Measurements from ENCODE around the gene ATP8A2. TPM values are rescaled to one million over a fixed set of nuclear protein-coding genes. Genes with fewer than 3 reads are reported as not detected.

The ATP8A2 gene
- total and polyA plus RNA-seq, 2 of the 8 experiments (the other 6 are each of a cell fraction or from before 2014, with no cell fraction given) = 2.4 to 8.3 TPM

GRCh38 chr13:25846222-25846984 lies 474.6 kb downstream of the ATP8A2 start:
- H4K91ac ChIP-seq (replicated peaks; ENCODE audit: insufficient read length, low read length) = no peak overlapping the region
- POLR2A ChIA-PET (ENCODE audit: partially characterized antibody) = no interaction called here
- no peak overlapping the region for H3K4me2 ChIP-seq (ENCODE audit: insufficient read depth in 1 of 2, low read depth in 2 of 2, low read length in 2 of 2)
- no peak for TF ChIP-seq CBX8 (IDR thresholded peaks at IDR 0.05; ENCODE audit: borderline replicate concordance, low read depth, low read length)
- no peak for TF ChIP-seq BRCA1 (IDR thresholded peaks at IDR 0.05; ENCODE audit: low read depth, low read length)
- TF ChIP-seq RXRA (IDR thresholded peaks at IDR 0.05; ENCODE audit: insufficient read depth, low read depth, low read length) = no peak
- no peak for TF ChIP-seq SP4 (IDR thresholded peaks at IDR 0.05; ENCODE audit: low read length)
- TF ChIP-seq KDM4A (IDR thresholded peaks at IDR 0.05; ENCODE audit: low read depth, low read length, severe bottlenecking) = no peak
- TF ChIP-seq, protein P1, sequence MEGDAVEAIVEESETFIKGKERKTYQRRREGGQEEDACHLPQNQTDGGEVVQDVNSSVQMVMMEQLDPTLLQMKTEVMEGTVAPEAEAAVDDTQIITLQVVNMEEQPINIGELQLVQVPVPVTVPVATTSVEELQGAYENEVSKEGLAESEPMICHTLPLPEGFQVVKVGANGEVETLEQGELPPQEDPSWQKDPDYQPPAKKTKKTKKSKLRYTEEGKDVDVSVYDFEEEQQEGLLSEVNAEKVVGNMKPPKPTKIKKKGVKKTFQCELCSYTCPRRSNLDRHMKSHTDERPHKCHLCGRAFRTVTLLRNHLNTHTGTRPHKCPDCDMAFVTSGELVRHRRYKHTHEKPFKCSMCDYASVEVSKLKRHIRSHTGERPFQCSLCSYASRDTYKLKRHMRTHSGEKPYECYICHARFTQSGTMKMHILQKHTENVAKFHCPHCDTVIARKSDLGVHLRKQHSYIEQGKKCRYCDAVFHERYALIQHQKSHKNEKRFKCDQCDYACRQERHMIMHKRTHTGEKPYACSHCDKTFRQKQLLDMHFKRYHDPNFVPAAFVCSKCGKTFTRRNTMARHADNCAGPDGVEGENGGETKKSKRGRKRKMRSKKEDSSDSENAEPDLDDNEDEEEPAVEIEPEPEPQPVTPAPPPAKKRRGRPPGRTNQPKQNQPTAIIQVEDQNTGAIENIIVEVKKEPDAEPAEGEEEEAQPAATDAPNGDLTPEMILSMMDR (IDR thresholded peaks at IDR 0.05; ENCODE audit: control extremely low read depth in 1 of 3, insufficient read depth in 1 of 3, low read depth in 1 of 3, low read length in 3 of 3) = no peak
- TF ChIP-seq BACH1 (IDR thresholded peaks at IDR 0.05; ENCODE audit: low read length) = no peak
- no peak for TF ChIP-seq TBP (IDR thresholded peaks at IDR 0.05; ENCODE audit: low read depth, low read length)
- TF ChIP-seq YY1 (IDR thresholded peaks at IDR 0.05; ENCODE audit: low read depth, low read length) = no peak
- no peak for TF ChIP-seq EGR1 (IDR thresholded peaks at IDR 0.05; ENCODE audit: borderline replicate concordance, low read depth, low read length)
- no peak for TF ChIP-seq JUND (IDR thresholded peaks at IDR 0.05; ENCODE audit: low read length)

More at GRCh38 chr13:25846222-25846984, 474.6 kb downstream of the ATP8A2 start:
- Histone ChIP-seq H2BK20ac (ENCODE audit: low read length) (no peak overlapping the region; the same call in 1 of the 2 replicates), H2AFZ (ENCODE audit: low read length) (no peak overlapping the region), H3K4me3 (ENCODE audit: extremely low read depth in 1 of 4, insufficient read depth in 2 of 4, low read depth in 3 of 4, low read length in 4 of 4) (no peak overlapping the region), H3K27ac (ENCODE audit: low read depth, low read length) (no peak overlapping the region), H2BK12ac (ENCODE audit: low read depth, low read length) (no peak overlapping the region), H4K8ac (ENCODE audit: extremely low read depth, insufficient read depth, low read length) (no peak overlapping the region), H3K4me1 (replicated peaks in 1 of 4; ENCODE audit: control insufficient read depth in 3 of 4, insufficient read depth in 4 of 4, low read length in 3 of 4) (peaks cover 7 to 18% (median 8%) of the 10 kb centered on the region in 4 experiments), H3K18ac (ENCODE audit: extremely low read depth, low read length) (no peak overlapping the region), H3K9me3 (ENCODE audit: insufficient read depth in 2 of 2, low read depth in 1 of 2, low read length in 1 of 2) (no peaks in the 10 kb centered on the region), H3K27me3 (replicated peaks in 1 of 4; ENCODE audit: control insufficient read depth in 3 of 4, extremely low read depth in 1 of 4, insufficient read depth in 3 of 4, low read length in 3 of 4) (no peaks in the 10 kb centered on the region), H3K23me2 (ENCODE audit: low read depth, low read length) (no peaks in the 10 kb centered on the region), H2AK5ac (ENCODE audit: low read depth, low read length) (no peak overlapping the region), H4K5ac (ENCODE audit: insufficient read length, low read depth, low read length) (no peak overlapping the region), H3K79me1 (ENCODE audit: low read depth, low read length) (0 out of 2 replicates have a peak, but pooled peaks cover 2% of the 10 kb centered on the region), H2BK5ac (ENCODE audit: low read depth, low read length) (no peak overlapping the region), H3K36me3 (ENCODE audit: control insufficient read depth in 2 of 4, insufficient read depth in 4 of 4, low read length in 3 of 4) (no peaks in the 10 kb centered on the region), H4K20me1 (replicated peaks in 1 of 2; ENCODE audit: control insufficient read depth in 1 of 2, insufficient read depth in 2 of 2, low read length in 2 of 2) (no peaks in the 10 kb centered on the region), H3K4ac (replicated peaks; ENCODE audit: insufficient read length, low read depth, low read length) (no peak overlapping the region), H3K79me2 (ENCODE audit: control insufficient read depth in 1 of 2, insufficient read depth in 2 of 2, low read length in 2 of 2) (no peaks in the 10 kb centered on the region), H3K9ac (replicated peaks in 1 of 4; ENCODE audit: extremely low read depth in 1 of 4, low read depth in 3 of 4, low read length in 3 of 4) (no peak overlapping the region; a peak in 1 of 7 replicates), H2BK15ac (ENCODE audit: low read length) (no peak overlapping the region), H3K56ac (replicated peaks; ENCODE audit: insufficient read length, low read depth, low read length) (no peak overlapping the region), H3K23ac (ENCODE audit: insufficient read length) (no peak overlapping the region), H3K14ac (ENCODE audit: insufficient read length) (no peak overlapping the region), H2BK120ac (replicated peaks; ENCODE audit: low read depth, low read length) (no peak overlapping the region)
- 80 to 100% methylated on average over 1 to 4 of the region's 4 CpGs for WGBS, 2 experiments (ENCODE audit: extremely low coverage in 1 of 2, insufficient coverage in 1 of 2, insufficient read length in 1 of 2, insufficient replicate concordance in 2 of 2, low coverage in 1 of 2, low lambda C conversion rate in 2 of 2, missing lambda C conversion rate in 1 of 2)
- CTCF ChIA-PET (ENCODE audit: partially characterized antibody) = interaction anchor here (0.6 to 1.1 kb wide), 3 partner anchors 8 to 917 kb away, joined by 3 to 5 read pairs (median 3); no protein-coding TSS in a partner anchor
- DNase-seq (ENCODE audit: low read depth in 1 of 2, low spot score in 2 of 2) = no peak
- no peak for FAIRE-seq

Data from H1 (cell line).